ENCODE data around the gene PIK3R1.

The PIK3R1 gene

GRCh38 chr5:68304421-68305052 lies 89.0 kb downstream of the PIK3R1 start:
- DNase-seq (ENCODE audit: low read depth, low spot score) = no peak

GRCh38 chr5:68305223-68305870 lies 89.8 kb downstream of the PIK3R1 start:
- no peak for DNase-seq (ENCODE audit: low read depth, low spot score)
- H3K4me3 ChIP-seq (ENCODE audit: low read length) = no peak overlapping the region

More at GRCh38 chr5:68304421-68305052, 89.0 kb downstream of the PIK3R1 start:
- no peak overlapping the region for H3K4me3 ChIP-seq (ENCODE audit: low read length)

GRCh38 chr5:68306361-68307014 lies 90.9 kb downstream of the PIK3R1 start:
- H3K4me3 ChIP-seq (ENCODE audit: low read length) = no peak overlapping the region
- DNase-seq (ENCODE audit: low read depth, low spot score) = no peak

GRCh38 chr5:68313336-68313735 lies 97.8 kb downstream of the PIK3R1 start:
- no peak for DNase-seq (ENCODE audit: low read depth, low spot score)
- H3K4me3 ChIP-seq (ENCODE audit: low read length) = no peak overlapping the region

GRCh38 chr5:68314465-68314864 lies 98.9 kb downstream of the PIK3R1 start:
- no peak overlapping the region for H3K4me3 ChIP-seq (ENCODE audit: low read length)
- no peak for DNase-seq (ENCODE audit: low read depth, low spot score)

- H3K4me3 ChIP-seq (ENCODE audit: low read length) = no peak overlapping the region
- DNase-seq (ENCODE audit: low read depth, low spot score) = peak; percentile 60
These were observed 100.2 kb downstream of the PIK3R1 start for GRCh38 chr5:68315679-68316271.

GRCh38 chr5:68316469-68316868 lies 100.9 kb downstream of the PIK3R1 start:
- DNase-seq (ENCODE audit: low read depth, low spot score) = no peak
- no peak overlapping the region for H3K4me3 ChIP-seq (ENCODE audit: low read length)

GRCh38 chr5:68317646-68318045 lies 102.1 kb downstream of the PIK3R1 start:
- no peak overlapping the region for H3K4me3 ChIP-seq (ENCODE audit: low read length)
- DNase-seq (ENCODE audit: low read depth, low spot score) = no peak

GRCh38 chr5:68318955-68319705 lies 103.6 kb downstream of the PIK3R1 start:
- H3K4me3 ChIP-seq (ENCODE audit: low read length) = no peak overlapping the region
- DNase-seq (ENCODE audit: low read depth, low spot score) = no peak

GRCh38 chr5:68319706-68320412 lies 104.3 kb downstream of the PIK3R1 start:
- no peak for DNase-seq (ENCODE audit: low read depth, low spot score)
- no peak overlapping the region for H3K4me3 ChIP-seq (ENCODE audit: low read length)

- H3K4me3 ChIP-seq (ENCODE audit: low read length) = no peak overlapping the region
- no peak for DNase-seq (ENCODE audit: low read depth, low spot score)
These were observed 104.9 kb downstream of the PIK3R1 start for GRCh38 chr5:68320413-68320986.

GRCh38 chr5:68325065-68325580 lies 109.6 kb downstream of the PIK3R1 start:
- no peak for DNase-seq (ENCODE audit: low read depth, low spot score)
- no peak overlapping the region for H3K4me3 ChIP-seq (ENCODE audit: low read length)

- H3K4me3 ChIP-seq (ENCODE audit: low read length) = no peak overlapping the region
- DNase-seq (ENCODE audit: low read depth, low spot score) = no peak
These were observed 114.1 kb downstream of the PIK3R1 start for GRCh38 chr5:68329554-68330255.

GRCh38 chr5:68330574-68330973 lies 115.0 kb downstream of the PIK3R1 start:
- no peak overlapping the region for H3K4me3 ChIP-seq (ENCODE audit: low read length)
- DNase-seq (ENCODE audit: low read depth, low spot score) = no peak

- no peak overlapping the region for H3K4me3 ChIP-seq (ENCODE audit: low read length)
- DNase-seq (ENCODE audit: low read depth, low spot score) = no peak
These were observed 115.9 kb downstream of the PIK3R1 start for GRCh38 chr5:68331192-68332079.

GRCh38 chr5:68332080-68332451 lies 116.5 kb downstream of the PIK3R1 start:
- no peak overlapping the region for H3K4me3 ChIP-seq (ENCODE audit: low read length)
- no peak for DNase-seq (ENCODE audit: low read depth, low spot score)

- H3K4me3 ChIP-seq (ENCODE audit: low read length) = no peak overlapping the region
- DNase-seq (ENCODE audit: low read depth, low spot score) = no peak
These were observed 117.0 kb downstream of the PIK3R1 start for GRCh38 chr5:68332556-68332955.
